Keratinocyte (primary cell): ENCODE data around the gene LYRM7.
"Not testable (repeated sequence)": the region's sequence is repeated elsewhere in the genome, so short reads cannot be mapped to it uniquely, and the experiment has no call there.

ENCODE experiments used
- EZH2 ChIP-seq: IDR thresholded peaks from one replicate; pipeline ENCODE4 v1.6.1; 2012; ENCODE audit warnings: inconsistent platforms, mild to moderate bottlenecking, low read length, moderate library complexity
- TF ChIP-seq, protein P1 (sequence below), 3 experiments: IDR thresholded peaks in 1 of 3; conservative IDR thresholded peaks in 1 of 3; optimal IDR thresholded peaks in 1 of 3; 2 replicates in 2 of 3; 3 replicates in 1 of 3; pipeline versions ENCODE3 to v1.5.1; 2011; ENCODE audit warnings: low read length in 3 of 3, mild to moderate bottlenecking in 3 of 3, moderate library complexity in 2 of 3, control low read depth in 1 of 3, inconsistent platforms in 1 of 3; ENCODE audit not compliant: insufficient read depth in 2 of 3; ENCODE audit errors: extremely low read depth in 1 of 3

GRCh38 chr5:131193897-131194296, 23.2 kb downstream of the LYRM7 start:
- TF ChIP-seq, protein P1, sequence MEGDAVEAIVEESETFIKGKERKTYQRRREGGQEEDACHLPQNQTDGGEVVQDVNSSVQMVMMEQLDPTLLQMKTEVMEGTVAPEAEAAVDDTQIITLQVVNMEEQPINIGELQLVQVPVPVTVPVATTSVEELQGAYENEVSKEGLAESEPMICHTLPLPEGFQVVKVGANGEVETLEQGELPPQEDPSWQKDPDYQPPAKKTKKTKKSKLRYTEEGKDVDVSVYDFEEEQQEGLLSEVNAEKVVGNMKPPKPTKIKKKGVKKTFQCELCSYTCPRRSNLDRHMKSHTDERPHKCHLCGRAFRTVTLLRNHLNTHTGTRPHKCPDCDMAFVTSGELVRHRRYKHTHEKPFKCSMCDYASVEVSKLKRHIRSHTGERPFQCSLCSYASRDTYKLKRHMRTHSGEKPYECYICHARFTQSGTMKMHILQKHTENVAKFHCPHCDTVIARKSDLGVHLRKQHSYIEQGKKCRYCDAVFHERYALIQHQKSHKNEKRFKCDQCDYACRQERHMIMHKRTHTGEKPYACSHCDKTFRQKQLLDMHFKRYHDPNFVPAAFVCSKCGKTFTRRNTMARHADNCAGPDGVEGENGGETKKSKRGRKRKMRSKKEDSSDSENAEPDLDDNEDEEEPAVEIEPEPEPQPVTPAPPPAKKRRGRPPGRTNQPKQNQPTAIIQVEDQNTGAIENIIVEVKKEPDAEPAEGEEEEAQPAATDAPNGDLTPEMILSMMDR (optimal IDR thresholded peaks at IDR 0.05 in 1 of 3, IDR thresholded peaks at IDR 0.05 in 1 of 3, conservative IDR thresholded peaks at IDR 0.05 in 1 of 3; ENCODE audit: extremely low read depth in 1 of 3, insufficient read depth in 2 of 3, low read length in 3 of 3) = not testable (repeated sequence)
- not testable (repeated sequence) for TF ChIP-seq EZH2
